SK-N-MC (cell line): ENCODE data around the gene GRIK3.
A peak's percentile ranks its signal among the peaks of the same experiment; 100 is the strongest.

Source experiments
- DNase-seq: peaks from one replicate; pipeline ENCODE4 v3.0.0-alpha.2; 2011; ENCODE audit warnings: low read depth, low spot score
- H3K27ac ChIP-seq: fragments of 200-600 bp; sonication (generic); 2 replicates; pipeline ENCODE4 v1.5.1; 2016; ENCODE audit warnings: mixed run types
- H3K36me3 ChIP-seq: fragments of 200-600 bp; sonication (generic); 2 replicates; pipeline ENCODE4 v1.6.1; 2017; ENCODE audit warnings: antibody characterized with exemption, low read length, mixed read lengths; ENCODE audit not compliant: insufficient read depth
- H3K4me3 ChIP-seq: fragments of 200-600 bp; sonication (generic); 2 replicates; pipeline ENCODE4 v1.5.1; 2016
- H3K9ac ChIP-seq: fragments of 200-600 bp; sonication (generic); 2 replicates; pipeline ENCODE4 v1.8.0; 2017; ENCODE audit warnings: mixed run types, mixed read lengths; ENCODE audit not compliant: insufficient read length
- H3K9me3 ChIP-seq: fragments of 200-600 bp; sonication (generic); 2 replicates; pipeline ENCODE4 v1.6.1; 2017; ENCODE audit warnings: low read depth, mild to moderate bottlenecking, antibody characterized with exemption, low read length, moderate library complexity, mixed read lengths
- EZH2 ChIP-seq: fragments of 200-600 bp; sonication (generic); IDR thresholded peaks from one replicate; pipeline ENCODE4 v1.6.1; 2017; ENCODE audit warnings: antibody characterized with exemption
- FOXP2 ChIP-seq: optimal IDR thresholded peaks from 2 replicates; pipeline ENCODE3; 2011; ENCODE audit warnings: mild to moderate bottlenecking, moderate library complexity; ENCODE audit not compliant: insufficient read depth; ENCODE audit errors: extremely low read length, control extremely low read depth
- POLR2AphosphoS5 ChIP-seq: IDR thresholded peaks from 2 replicates; pipeline ENCODE4 v1.6.1; 2012; ENCODE audit warnings: mild to moderate bottlenecking, low read depth, low read length, borderline replicate concordance

The GRIK3 gene

DNA sequence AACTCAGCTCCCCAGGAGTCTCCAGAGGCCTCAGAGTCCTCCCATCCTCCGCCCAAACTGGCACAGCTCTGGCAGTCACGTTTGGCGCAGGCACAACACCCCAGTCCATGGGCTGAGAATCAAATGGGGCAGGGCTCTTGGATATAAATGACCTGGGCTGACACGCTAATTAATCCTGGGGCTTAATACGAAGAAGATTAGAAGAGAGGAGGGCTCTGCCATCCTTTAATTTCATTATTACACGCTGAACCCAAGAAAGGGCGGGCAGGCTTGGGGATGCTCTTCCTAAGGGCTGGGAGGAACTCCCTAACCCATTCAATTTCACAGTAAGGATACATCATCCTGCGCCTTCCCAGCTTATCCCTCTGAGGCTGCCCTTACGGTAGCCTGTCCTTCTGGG lies 2.4 kb downstream of the GRIK3 start:
- H3K4me3 ChIP-seq = peak overlapping the region; percentile 84
- TF ChIP-seq POLR2AphosphoS5 (no peak), FOXP2 (no peak), EZH2 (no peak)
- no peak overlapping the region for H3K27ac ChIP-seq
- peak overlapping the region; percentile 78 for H3K9ac ChIP-seq
- H3K9me3 ChIP-seq = no peaks in the 10 kb centered on the region
- no peak for DNase-seq
- no peaks in the 10 kb centered on the region for H3K36me3 ChIP-seq

DNA sequence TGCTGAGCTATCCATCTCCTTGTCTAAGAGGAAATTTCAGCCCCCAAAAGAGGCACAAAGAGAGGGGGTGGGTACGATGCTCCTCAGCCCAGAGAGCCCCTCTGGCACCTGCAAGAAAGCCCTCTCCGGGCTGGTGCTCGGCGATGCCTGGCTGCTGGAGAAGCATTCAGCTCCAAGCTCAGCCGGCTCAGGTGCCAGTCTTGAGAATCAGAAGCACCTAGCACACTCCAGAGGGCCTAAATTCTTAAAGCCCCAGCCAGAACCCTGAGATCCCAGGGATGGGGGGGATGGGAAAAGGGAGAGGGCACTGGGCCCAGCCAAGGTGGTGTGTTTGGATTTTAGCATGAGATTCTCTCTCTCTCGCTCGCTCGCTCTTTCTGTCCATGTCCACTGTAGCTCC lies 2.9 kb downstream of the GRIK3 start:
- DNase-seq = no peak
- Histone ChIP-seq H3K36me3 (no peaks in the 10 kb centered on the region), H3K9ac (no peak overlapping the region), H3K27ac (0 out of 2 replicates have a peak overlapping the region, but pooled peaks have one; percentile 11), H3K4me3 (peak overlapping the region; percentile 84), H3K9me3 (no peaks in the 10 kb centered on the region)
- TF ChIP-seq EZH2 (no peak), FOXP2 (no peak), POLR2AphosphoS5 (no peak)

DNA sequence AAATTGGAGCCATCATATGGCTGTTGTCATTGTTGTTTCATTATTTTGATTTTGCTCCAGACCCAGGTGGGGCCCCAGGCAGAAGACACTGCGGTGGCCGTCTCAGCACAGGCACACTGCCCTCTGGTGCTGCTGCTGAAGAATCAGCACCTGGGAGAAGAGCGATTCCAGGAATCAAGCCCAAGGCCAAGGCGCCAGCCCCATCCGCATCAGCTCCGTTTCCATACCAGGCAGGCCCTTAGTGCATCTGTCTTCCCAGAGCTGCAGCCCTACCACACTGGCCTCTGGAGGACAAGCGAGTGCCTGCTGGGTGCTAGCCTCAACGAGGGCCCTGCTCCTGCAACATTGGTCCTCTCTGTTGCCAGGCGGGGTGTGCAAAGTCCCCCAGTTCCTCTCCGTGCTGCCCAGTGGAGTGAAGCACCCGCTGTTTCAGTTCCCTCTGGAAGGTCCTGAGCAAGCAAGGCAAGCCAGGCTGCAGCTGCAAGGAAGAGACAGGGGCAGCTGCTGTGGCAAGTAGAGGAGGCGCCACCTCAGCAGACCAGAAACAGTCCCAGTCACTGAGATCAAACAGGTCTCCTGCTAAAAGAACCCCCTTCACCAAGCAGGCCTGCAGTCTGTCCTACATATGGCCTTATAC lies 5.2 kb downstream of the GRIK3 start:
- no peak for DNase-seq
- Histone ChIP-seq H3K36me3 (no peaks in the 10 kb centered on the region), H3K4me3 (no peak overlapping the region), H3K9me3 (no peaks in the 10 kb centered on the region), H3K9ac (no peak overlapping the region), H3K27ac (no peak overlapping the region)
- TF ChIP-seq FOXP2 = no peak
- no peak for TF ChIP-seq EZH2
- no peak for TF ChIP-seq POLR2AphosphoS5

DNA sequence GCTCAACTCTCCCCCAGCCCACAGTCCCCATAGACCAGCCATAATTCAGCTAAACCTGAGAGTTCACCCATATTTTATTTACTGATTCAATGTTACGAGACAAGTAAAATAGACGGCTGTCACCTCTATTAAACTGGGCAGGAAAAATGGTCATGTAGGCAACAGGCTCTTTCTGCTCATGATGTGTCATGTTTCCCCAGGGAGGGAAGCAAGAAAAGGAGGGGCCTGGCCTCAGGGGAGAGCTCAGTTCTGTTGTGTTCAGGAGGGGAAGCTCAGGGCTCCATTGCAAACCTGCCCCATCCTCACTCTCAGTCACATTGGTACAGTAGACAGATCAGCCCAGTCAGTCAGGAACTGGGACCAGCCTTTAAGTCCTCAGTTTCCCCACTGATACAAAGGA lies 12.8 kb downstream of the GRIK3 start:
- peaks cover 8% of the 10 kb centered on the region; the same call in 1 of the 2 replicates for H3K36me3 ChIP-seq
- no peak overlapping the region for H3K4me3 ChIP-seq
- no peak for DNase-seq
- H3K9me3 ChIP-seq = no peaks in the 10 kb centered on the region
- TF ChIP-seq POLR2AphosphoS5 (no peak), FOXP2 (no peak), EZH2 (no peak)
- no peak overlapping the region for H3K27ac ChIP-seq
- H3K9ac ChIP-seq = no peak overlapping the region

DNA sequence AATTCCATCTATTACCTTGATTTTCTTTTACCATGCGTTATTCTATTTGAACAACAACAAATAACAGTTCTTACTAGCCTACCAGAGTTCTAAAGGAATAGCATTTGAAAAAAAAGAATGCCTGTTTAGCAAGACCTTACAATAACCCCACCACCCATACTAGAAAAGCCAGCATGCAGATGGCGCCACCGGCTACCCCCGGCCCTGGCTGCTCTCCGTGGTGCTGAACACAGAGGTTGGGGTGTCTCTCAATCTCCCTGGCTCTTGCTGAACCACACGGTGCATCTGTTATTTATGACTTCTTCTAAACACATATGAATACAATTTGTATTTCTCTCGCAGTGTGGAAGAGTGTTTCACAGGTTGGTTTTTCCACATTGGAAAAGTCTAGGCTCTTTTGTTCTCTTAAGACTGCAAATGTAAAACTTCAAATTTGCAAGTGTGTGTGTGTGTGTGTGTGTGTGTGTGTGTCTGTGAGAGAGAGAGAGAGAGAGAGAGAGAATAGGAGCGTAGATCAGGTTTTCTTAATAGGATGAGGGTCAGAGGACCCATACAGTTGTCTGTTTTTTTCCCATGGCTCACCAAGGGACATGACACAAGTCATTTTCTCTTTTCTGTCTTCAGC lies 13.6 kb downstream of the GRIK3 start:
- TF ChIP-seq EZH2 = no peak
- TF ChIP-seq POLR2AphosphoS5 = no peak
- H3K4me3 ChIP-seq = no peak overlapping the region
- no peak overlapping the region for H3K27ac ChIP-seq
- DNase-seq = no peak
- peaks cover 15% of the 10 kb centered on the region for H3K36me3 ChIP-seq
- H3K9ac ChIP-seq = no peak overlapping the region
- no peaks in the 10 kb centered on the region for H3K9me3 ChIP-seq

DNA sequence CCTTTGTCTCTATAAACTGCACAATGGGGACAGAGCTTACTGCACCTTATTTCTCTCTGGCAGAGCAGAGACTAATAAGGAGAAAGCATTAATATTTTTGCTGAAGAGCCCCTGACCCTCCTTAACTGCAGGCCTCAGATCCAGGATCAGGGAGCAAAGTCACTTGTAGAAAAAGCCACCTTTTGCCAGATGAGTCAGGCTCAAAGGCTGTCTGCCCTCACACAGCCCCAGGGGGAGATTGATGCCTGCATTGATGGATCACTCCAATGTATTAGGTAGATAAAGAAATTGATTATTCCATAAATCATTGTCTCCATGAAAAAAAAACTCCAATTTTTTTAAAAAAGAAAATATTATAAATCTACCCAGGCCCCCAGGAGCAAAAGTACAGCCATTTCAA lies 15.8 kb downstream of the GRIK3 start:
- Histone ChIP-seq H3K27ac (no peak overlapping the region), H3K4me3 (no peak overlapping the region), H3K9ac (no peak overlapping the region), H3K9me3 (no peaks in the 10 kb centered on the region), H3K36me3 (peaks cover 15% of the 10 kb centered on the region)
- DNase-seq = no peak
- no peak for TF ChIP-seq FOXP2
- no peak for TF ChIP-seq EZH2

DNA sequence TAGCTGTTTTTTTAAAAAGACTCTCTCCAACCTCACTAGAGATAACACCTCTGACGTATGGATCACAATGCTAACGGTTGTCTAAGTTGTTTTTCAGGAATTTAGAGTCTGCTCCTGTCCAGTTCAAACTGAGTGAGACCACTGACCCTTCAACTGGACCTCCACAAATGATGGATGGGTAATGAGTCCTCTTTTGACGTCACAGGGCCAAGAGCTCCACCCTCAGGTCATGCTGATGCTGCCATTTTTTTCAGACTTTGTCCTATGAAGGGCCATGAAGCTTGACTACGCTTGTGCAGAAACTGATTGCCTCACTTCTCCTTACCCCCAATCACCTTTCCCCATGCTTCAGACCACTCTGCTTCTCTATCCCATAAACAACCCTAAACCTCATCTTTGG lies 16.6 kb downstream of the GRIK3 start:
- H3K36me3 ChIP-seq = peaks cover 15% of the 10 kb centered on the region
- H3K9ac ChIP-seq = no peak overlapping the region
- no peaks in the 10 kb centered on the region for H3K9me3 ChIP-seq
- TF ChIP-seq FOXP2 = no peak
- no peak for TF ChIP-seq EZH2
- TF ChIP-seq POLR2AphosphoS5 = no peak
- H3K4me3 ChIP-seq = no peak overlapping the region
- no peak overlapping the region for H3K27ac ChIP-seq
- no peak for DNase-seq

DNA sequence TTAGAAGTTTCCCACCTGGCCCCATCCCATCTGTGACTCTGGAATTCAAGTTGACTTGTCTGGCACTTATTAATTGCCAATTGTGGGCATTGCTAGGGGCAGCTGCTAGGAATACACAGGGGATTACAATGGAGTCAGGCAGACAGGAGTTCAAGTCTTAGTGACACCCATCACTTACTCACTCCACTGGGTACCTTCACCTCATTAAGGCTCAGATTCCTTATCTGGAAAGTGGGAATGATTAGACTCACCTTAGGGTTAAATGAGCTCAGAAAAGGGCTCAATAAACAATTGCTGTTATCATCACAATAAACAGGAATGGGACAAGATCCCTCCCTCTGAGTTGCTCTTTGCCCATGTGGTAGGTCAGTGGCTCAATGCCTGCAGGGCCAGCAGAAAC lies 18.2 kb downstream of the GRIK3 start:
- DNase-seq = no peak
- no peaks in the 10 kb centered on the region for H3K9me3 ChIP-seq
- TF ChIP-seq POLR2AphosphoS5 (no peak), EZH2 (no peak), FOXP2 (no peak)
- H3K4me3 ChIP-seq = no peak overlapping the region
- no peak overlapping the region for H3K27ac ChIP-seq
- H3K36me3 ChIP-seq = peaks cover 15% of the 10 kb centered on the region
- H3K9ac ChIP-seq = no peak overlapping the region

DNA sequence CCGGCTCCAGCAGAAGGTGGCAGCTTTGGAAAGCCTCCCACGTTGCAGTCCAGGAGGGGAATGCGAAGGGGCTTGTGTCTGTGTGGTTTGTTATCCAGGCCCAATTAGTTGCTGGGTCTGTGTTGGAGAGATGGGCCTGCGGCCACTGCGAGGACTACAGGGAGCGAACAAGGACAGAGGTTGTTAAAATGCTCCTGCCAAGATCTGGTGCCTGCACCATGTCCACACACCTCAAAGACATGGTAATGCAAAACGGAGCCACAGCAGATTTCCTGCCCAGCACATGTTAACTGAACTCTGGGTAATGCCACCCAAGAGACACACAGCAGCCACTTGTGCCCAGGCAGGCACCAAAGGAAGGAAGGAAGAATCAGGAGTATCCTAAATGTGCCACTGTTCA lies 18.6 kb downstream of the GRIK3 start:
- H3K9me3 ChIP-seq = no peaks in the 10 kb centered on the region
- no peak for TF ChIP-seq POLR2AphosphoS5
- no peak for TF ChIP-seq EZH2
- TF ChIP-seq FOXP2 = no peak
- no peak for DNase-seq
- H3K4me3 ChIP-seq = no peak overlapping the region
- H3K9ac ChIP-seq = no peak overlapping the region
- H3K36me3 ChIP-seq = peaks cover 15% of the 10 kb centered on the region
- no peak overlapping the region for H3K27ac ChIP-seq
